ENCODE measurements around the gene TAOK1. TPM values are rescaled to one million over a fixed set of nuclear protein-coding genes. Genes with fewer than 3 reads are reported as not detected.

Gene TAOK1
- total RNA-seq, 1 experiment from 2014 or later: 87.1 TPM

DNA sequence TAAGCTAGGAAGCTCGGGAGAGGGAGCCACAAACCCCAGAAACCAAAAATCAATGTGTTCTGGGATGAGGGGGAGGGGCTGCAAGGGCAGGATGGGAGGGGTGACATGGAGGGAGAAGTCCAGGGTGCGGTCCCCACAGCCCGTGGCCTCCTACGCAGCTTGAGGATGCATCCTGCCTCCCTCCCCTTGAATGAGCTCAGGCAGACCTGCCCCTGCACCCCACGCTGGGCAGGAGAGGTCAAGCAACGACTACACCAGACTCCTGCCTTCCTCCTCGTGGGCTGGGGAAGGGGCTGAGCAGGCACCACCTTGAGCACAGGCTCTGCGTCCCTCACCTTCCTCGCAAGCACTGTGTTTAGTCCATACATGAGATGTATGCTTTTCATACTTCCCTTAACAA, 206.6 kb downstream of the TAOK1 start (continued):
- TF ChIP-seq AFF4 (CRISPR knock-in tag; IDR thresholded peaks at IDR 0.05; ENCODE audit: borderline replicate concordance): no peak

- ChIA-PET CTCF (interaction anchor here (0.6 to 4.6 kb wide), 19 partner anchors 10 to 498 kb away, joined by 3 to 85 read pairs (median 4); partner anchors contain the start of genes ABHD15 and SSH2), POLR2A (interaction anchor here (0.6 to 1.1 kb wide), 3 partner anchors 16 to 184 kb away, joined by 3 to 6 read pairs (median 5); partner anchors contain the start of gene TP53I13)
- ATAC-seq (peak; percentile 16), DNase-seq (ENCODE audit: low spot score) (no peak)
- H3K36me3 Mint-ChIP-seq: no peaks in the 10 kb centered on the region
- peaks cover 44% of the 10 kb centered on the region for H3K4me1 Mint-ChIP-seq
- TF ChIP-seq EMX1 (CRISPR knock-in tag; IDR thresholded peaks at IDR 0.05) (no peak), ZNF671 (CRISPR knock-in tag; IDR thresholded peaks at IDR 0.05) (no peak), FOXP1 (CRISPR knock-in tag; IDR thresholded peaks at IDR 0.05; ENCODE audit: borderline replicate concordance) (peak; percentile 19; the same call in 1 of the 2 replicates), ZNF423 (CRISPR knock-in tag; IDR thresholded peaks at IDR 0.05) (0 out of 2 replicates have a peak, but pooled peaks have one; percentile 13), FOXJ3 (CRISPR knock-in tag; IDR thresholded peaks at IDR 0.05; ENCODE audit: borderline replicate concordance) (no peak), CREB1 (CRISPR knock-in tag; IDR thresholded peaks at IDR 0.05) (0 out of 2 replicates have a peak, but pooled peaks have one; percentile 31), GABPB1 (CRISPR knock-in tag; IDR thresholded peaks at IDR 0.05) (no peak), CTCF (IDR thresholded peaks at IDR 0.05) (no peak), KAT7 (CRISPR knock-in tag; IDR thresholded peaks at IDR 0.05; ENCODE audit: borderline replicate concordance) (no peak), PRDM15 (CRISPR knock-in tag; IDR thresholded peaks at IDR 0.05) (peak; percentile 66), ZNF138 (CRISPR knock-in tag; conservative IDR thresholded peaks at IDR 0.05) (no peak), RELA (CRISPR knock-in tag; IDR thresholded peaks at IDR 0.05; ENCODE audit: borderline replicate concordance) (no peak), USF2 (CRISPR knock-in tag; IDR thresholded peaks at IDR 0.05) (no peak)
- H3K27ac Mint-ChIP-seq: peak overlapping the region; percentile 74; the same call in 1 of the 2 replicates
- no peaks in the 10 kb centered on the region for H3K9me3 Mint-ChIP-seq
- H3K4me3 Mint-ChIP-seq: peak overlapping the region; percentile 46
- H3K27me3 Mint-ChIP-seq (ENCODE audit: low read depth): no peaks in the 10 kb centered on the region
Measured at GRCh38 chr17:29597361-29598172, 207.4 kb downstream of the TAOK1 start.

Other genes starting within 250 kb of the TAOK1 start
- 38.5 to 54.9 TPM (median 42.5 TPM) in 3 replicates for gene MYO18A, start 210.0 kb upstream of the TAOK1 start, total RNA-seq (2021)
- not detected in 3 replicates for gene CRYBA1, start 143.5 kb upstream of the TAOK1 start, total RNA-seq (2021)
- gene NUFIP2, start 96.2 kb upstream of the TAOK1 start, total RNA-seq (2021): 87.1 to 93.1 TPM (median 90.5 TPM) in 3 replicates
- 2.6 to 3.3 TPM (median 2.8 TPM) in 3 replicates for gene ABHD15, start 176.7 kb downstream of the TAOK1 start, total RNA-seq (2021)
- gene TP53I13, start 178.3 kb downstream of the TAOK1 start, total RNA-seq (2021): 33.1 to 41.9 TPM (median 36.7 TPM) in 3 replicates
- gene GIT1, start 199.3 kb downstream of the TAOK1 start, total RNA-seq (2021): 43.9 to 66.9 TPM (median 45.0 TPM) in 3 replicates
- 29.8 to 45.5 TPM (median 32.2 TPM) in 3 replicates for gene ANKRD13B, start 202.8 kb downstream of the TAOK1 start, total RNA-seq (2021)
- gene CORO6, start 232.5 kb downstream of the TAOK1 start, total RNA-seq (2021): 6.4 to 8.9 TPM (median 7.5 TPM) in 3 replicates